GM12878 (cell line): ENCODE data around the gene THAP4. TPM values are rescaled to one million over a fixed set of nuclear protein-coding genes. Genes with fewer than 3 reads are reported as not detected.
A peak's percentile ranks its signal among the peaks of the same experiment; 100 is the strongest.

Experiments used
- ATAC-seq: fragments of 200-7000 bp; cut with Tn5 transposase; 3 replicates; pipeline ENCODE4 v1.9.1; 2020; ENCODE audit warnings: mild to moderate bottlenecking, moderate library complexity
- BruUV-seq: library from RNA; stranded (reverse); fragments of 400-500 nt; replicated peaks from 2 replicates; lab custom pipeline; 2021; lab: Mats Ljungman, UMichigan
- CTCF ChIA-PET: fragments of 300-600 bp; sonication (Branson Sonifier 250); formaldehyde crosslinking; extraction: SDS; loops from one replicate; lab custom pipeline; 2021; ENCODE audit warnings: inconsistent platforms; lab: Yijun Ruan, JAX
- POLR2A ChIA-PET: fragments of 350-600 bp; formaldehyde crosslinking; extraction: SDS; loops from one replicate; lab custom pipeline; 2021; ENCODE audit warnings: inconsistent platforms; lab: Charles Lee
- RAD21 ChIA-PET: fragments of 300-600 bp; sonication (Branson Sonifier 250); formaldehyde crosslinking; loops from one replicate; lab custom pipeline; 2023; ENCODE audit warnings: antibody characterized with exemption; ENCODE audit not compliant: unreplicated experiment; lab: Charles Lee
- SMC1A ChIA-PET: fragments of 300-600 bp; sonication (Branson Sonifier 250); formaldehyde crosslinking; loops from one replicate; lab custom pipeline; 2023; ENCODE audit not compliant: unreplicated experiment, uncharacterized antibody; lab: Charles Lee
- DNase-seq: peaks from one replicate; pipeline ENCODE4 v3.0.0-alpha.2; 2011; ENCODE audit warnings: low read depth, low spot score
- FAIRE-seq: peaks from 3 replicates; lab custom pipeline; 2011; peaks lifted over from hg19 to GRCh38; lab: Jason Lieb, UNC
- H2AFZ ChIP-seq: 2 replicates; pipeline ENCODE4 v1.6.0; 2011; ENCODE audit warnings: low read depth, low read length, control low read depth; ENCODE audit not compliant: control insufficient read depth
- H3K27ac ChIP-seq: 2 replicates; pipeline ENCODE4 v1.5.1; 2011; ENCODE audit warnings: control low read depth; ENCODE audit not compliant: control insufficient read depth, insufficient read depth
- H3K27me3 ChIP-seq, 2 experiments: replicated peaks in 1 of 2; 2 replicates each; pipeline versions ENCODE4 v1.6.0 to v1.6.1; 2011; ENCODE audit warnings: low read length in 1 of 2; ENCODE audit not compliant: control insufficient read depth in 2 of 2, insufficient read depth in 2 of 2
- H3K36me3 ChIP-seq, 2 experiments: 2 replicates each; pipeline ENCODE4 v1.5.1; 2011; ENCODE audit warnings: low read length in 1 of 2; ENCODE audit not compliant: control insufficient read depth in 2 of 2, insufficient read depth in 2 of 2
- H3K4me1 ChIP-seq: 2 replicates; pipeline ENCODE4 v1.6.1; 2011; ENCODE audit warnings: mild to moderate bottlenecking, low read length, moderate library complexity, mixed read lengths; ENCODE audit not compliant: control insufficient read depth, insufficient read depth
- H3K4me2 ChIP-seq: 2 replicates; pipeline ENCODE4 v1.6.0; 2011; ENCODE audit warnings: control low read depth; ENCODE audit not compliant: control insufficient read depth, insufficient read depth
- H3K4me3 ChIP-seq: fragments of 200-600 bp; sonication (generic); 2 replicates; pipeline ENCODE4 v1.5.1; 2016
- H3K79me2 ChIP-seq: 2 replicates; pipeline ENCODE4 v1.6.0; 2011; ENCODE audit warnings: low read length; ENCODE audit not compliant: control insufficient read depth, insufficient read depth
- H3K9ac ChIP-seq: 2 replicates; pipeline ENCODE4 v1.8.0; 2011; ENCODE audit warnings: low read length, control low read depth, mixed read lengths; ENCODE audit not compliant: control insufficient read depth, insufficient read depth
- H3K9me3 ChIP-seq: replicated peaks from 3 replicates; pipeline ENCODE4 v1.5.1; 2011; ENCODE audit warnings: mild to moderate bottlenecking, low read length; ENCODE audit not compliant: control insufficient read depth, insufficient read depth
- H4K20me1 ChIP-seq: 2 replicates; pipeline ENCODE4 v1.6.0; 2011; ENCODE audit not compliant: control insufficient read depth, insufficient read depth
- EZH2 ChIP-seq: IDR thresholded peaks from 2 replicates; pipeline ENCODE4 v1.6.1; 2012; ENCODE audit warnings: low read depth, mild to moderate bottlenecking, control low read depth, inconsistent platforms, low read length, borderline replicate concordance; ENCODE audit not compliant: control insufficient read depth
- FOS ChIP-seq: IDR thresholded peaks from 3 replicates; pipeline ENCODE4 v1.6.1; 2011; ENCODE audit warnings: borderline replicate concordance; ENCODE audit not compliant: insufficient read length; ENCODE audit errors: extremely low read depth
- GABPA ChIP-seq: IDR thresholded peaks from 2 replicates; pipeline ENCODE4 v1.6.1; 2014; ENCODE audit warnings: antibody characterized with exemption, low read depth, mild to moderate bottlenecking, inconsistent platforms
- JUND ChIP-seq: IDR thresholded peaks from 2 replicates; pipeline ENCODE4 v1.6.1; 2012; ENCODE audit warnings: low read depth, mild to moderate bottlenecking, low read length, improper control_type of control experiment, moderate library complexity
- POLR2A ChIP-seq: IDR thresholded peaks from 2 replicates; pipeline ENCODE4 v1.6.1; 2011; ENCODE audit warnings: low read depth, mild to moderate bottlenecking, low read length
- RFX5 ChIP-seq: IDR thresholded peaks from 2 replicates; pipeline ENCODE4 v1.6.1; 2011; ENCODE audit warnings: low read depth, low read length, improper control_type of control experiment
- TBL1XR1 ChIP-seq: IDR thresholded peaks from 2 replicates; pipeline ENCODE4 v1.6.1; 2012; ENCODE audit warnings: low read depth, low read length, improper control_type of control experiment
- ZBED1 ChIP-seq: IDR thresholded peaks from 2 replicates; pipeline ENCODE4 v1.6.1; 2016; ENCODE audit warnings: borderline replicate concordance
- ZNF207 ChIP-seq: fragments of 450-650 bp; IDR thresholded peaks from 2 replicates; pipeline ENCODE4 v1.6.1; 2014; ENCODE audit warnings: antibody characterized with exemption, mild to moderate bottlenecking, borderline replicate concordance
- WGBS: methylation state at CpG from one replicate; pipeline ENCODE4 v1.1.6; 2016; ENCODE audit warnings: low lambda C conversion rate; ENCODE audit not compliant: insufficient replicate concordance, insufficient coverage; ENCODE audit errors: missing lambda C conversion rate; 5-methylcytosine and 5-hydroxymethylcytosine counted together
- in situ Hi-C: fragments of 300-500 bp; cut with MboI; formaldehyde crosslinking; loops from 9 replicates; pipeline ENCODE4 v1.14.3; 2018; ENCODE audit warnings: mixed read lengths
- intact Hi-C: fragments of 100-400 bp; cut with micrococcal nuclease; formaldehyde crosslinking; loops from one replicate; pipeline ENCODE4 v1.14.2; 2022; ENCODE audit not compliant: unreplicated experiment
- polyA plus RNA-seq, 11 experiments: library from polyadenylated mRNA; depleted of rRNA in 4 of 11; unstranded in 6 of 11; stranded (reverse) in 5 of 11; fragments of >200 nt; fragmentation: Nextera tagmentation in 4 of 11; fragmentation: Illumina TruSeq in 1 of 11; extraction: Ambion mirVana in 4 of 11; extraction: Trizol in 1 of 11; gene quantifications; 1 replicate in 1 of 11; 2 replicates in 10 of 11; pipeline versions ENCODE4 v1.2.1 to v1.2.3, GENCODE V29; 2011 to 2016; ENCODE audit warnings: inconsistent platforms in 2 of 11, missing spikeins in 2 of 11, low read depth in 1 of 11
- total RNA-seq, 4 experiments: library from RNA; depleted of rRNA in 3 of 4; stranded (reverse); fragments of >200 nt in 3 of 4; fragmentation: Illumina TruSeq in 1 of 4; extraction: Trizol in 1 of 4; gene quantifications; 2 replicates each; pipeline versions ENCODE4 v1.2.1 to v1.2.3, GENCODE V29; 2013 to 2021
- TF ChIP-seq, protein P1 (sequence below): fragments of 450-650 bp; IDR thresholded peaks from 2 replicates; pipeline ENCODE4 v1.6.1; 2017; ENCODE audit warnings: mild to moderate bottlenecking, moderate library complexity

THAP4 gene
- total and polyA plus RNA-seq, 10 of the 15 experiments (the other 5 are each of a cell fraction or from before 2014, with no cell fraction given) = 12.9 to 67.7 (median 44.5) TPM

DNA sequence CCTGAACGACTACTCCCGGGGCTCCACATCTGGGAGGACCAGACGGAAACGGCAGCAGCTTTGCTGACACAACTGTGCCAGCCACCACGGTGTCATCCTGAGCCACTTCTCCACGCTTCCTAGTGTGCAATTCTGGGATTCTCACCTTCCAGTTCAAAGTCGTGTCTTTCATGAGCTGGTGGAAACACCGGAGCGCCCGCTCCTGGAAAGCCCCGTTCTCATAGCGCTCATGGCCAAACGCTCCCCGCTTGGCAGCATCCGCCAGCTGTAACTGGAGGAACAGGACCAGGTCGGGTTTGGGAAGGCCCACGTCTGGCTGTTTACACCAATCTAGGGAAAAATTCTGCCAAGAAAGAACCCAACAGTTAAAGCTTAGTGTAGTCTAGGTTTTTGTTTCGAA lies 41.3 kb upstream of the THAP4 start (continued):
- TF ChIP-seq, protein P1, sequence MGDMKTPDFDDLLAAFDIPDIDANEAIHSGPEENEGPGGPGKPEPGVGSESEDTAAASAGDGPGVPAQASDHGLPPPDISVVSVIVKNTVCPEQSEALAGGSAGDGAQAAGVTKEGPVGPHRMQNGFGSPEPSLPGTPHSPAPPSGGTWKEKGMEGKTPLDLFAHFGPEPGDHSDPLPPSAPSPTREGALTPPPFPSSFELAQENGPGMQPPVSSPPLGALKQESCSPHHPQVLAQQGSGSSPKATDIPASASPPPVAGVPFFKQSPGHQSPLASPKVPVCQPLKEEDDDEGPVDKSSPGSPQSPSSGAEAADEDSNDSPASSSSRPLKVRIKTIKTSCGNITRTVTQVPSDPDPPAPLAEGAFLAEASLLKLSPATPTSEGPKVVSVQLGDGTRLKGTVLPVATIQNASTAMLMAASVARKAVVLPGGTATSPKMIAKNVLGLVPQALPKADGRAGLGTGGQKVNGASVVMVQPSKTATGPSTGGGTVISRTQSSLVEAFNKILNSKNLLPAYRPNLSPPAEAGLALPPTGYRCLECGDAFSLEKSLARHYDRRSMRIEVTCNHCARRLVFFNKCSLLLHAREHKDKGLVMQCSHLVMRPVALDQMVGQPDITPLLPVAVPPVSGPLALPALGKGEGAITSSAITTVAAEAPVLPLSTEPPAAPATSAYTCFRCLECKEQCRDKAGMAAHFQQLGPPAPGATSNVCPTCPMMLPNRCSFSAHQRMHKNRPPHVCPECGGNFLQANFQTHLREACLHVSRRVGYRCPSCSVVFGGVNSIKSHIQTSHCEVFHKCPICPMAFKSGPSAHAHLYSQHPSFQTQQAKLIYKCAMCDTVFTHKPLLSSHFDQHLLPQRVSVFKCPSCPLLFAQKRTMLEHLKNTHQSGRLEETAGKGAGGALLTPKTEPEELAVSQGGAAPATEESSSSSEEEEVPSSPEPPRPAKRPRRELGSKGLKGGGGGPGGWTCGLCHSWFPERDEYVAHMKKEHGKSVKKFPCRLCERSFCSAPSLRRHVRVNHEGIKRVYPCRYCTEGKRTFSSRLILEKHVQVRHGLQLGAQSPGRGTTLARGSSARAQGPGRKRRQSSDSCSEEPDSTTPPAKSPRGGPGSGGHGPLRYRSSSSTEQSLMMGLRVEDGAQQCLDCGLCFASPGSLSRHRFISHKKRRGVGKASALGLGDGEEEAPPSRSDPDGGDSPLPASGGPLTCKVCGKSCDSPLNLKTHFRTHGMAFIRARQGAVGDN = no peak
- TF ChIP-seq ZBED1 (no peak), JUND (no peak), GABPA (no peak), EZH2 (no peak)

- H2AFZ ChIP-seq = no peak overlapping the region
- no peak for TF ChIP-seq RFX5
- TF ChIP-seq FOS = no peak
- peak; percentile 53 for TF ChIP-seq POLR2A
- no peak for TF ChIP-seq TBL1XR1
- no peak for TF ChIP-seq ZNF207
- ChIA-PET POLR2A (no interaction called here), RAD21 (no interaction called here), SMC1A (no interaction called here), CTCF (no interaction called here)
- H3K4me3 ChIP-seq = no peak overlapping the region
- no peak for DNase-seq
- H3K9ac ChIP-seq = no peak overlapping the region
- H3K27ac ChIP-seq = no peak overlapping the region
- no peaks in the 10 kb centered on the region for H4K20me1 ChIP-seq
- no peaks in the 10 kb centered on the region for H3K79me2 ChIP-seq
- 90% methylated on average over 23 of the region's 24 CpGs for WGBS
- peaks cover 4 to 12% of the 10 kb centered on the region in 2 experiments; a peak in 3 of 4 replicates for H3K36me3 ChIP-seq
- H3K27me3 ChIP-seq = no peaks in the 10 kb centered on the region
- no peak for FAIRE-seq
- no peaks in the 10 kb centered on the region for H3K9me3 ChIP-seq
- H3K4me1 ChIP-seq = no peaks in the 10 kb centered on the region
- no peak for ATAC-seq
- no peak overlapping the region for H3K4me2 ChIP-seq
- intact Hi-C loops = no loop called here
- in situ Hi-C loops = no loop called here
- no TSS peak for BruUV-seq
Measured at GRCh38 chr2:241677392-241677791, 40.4 kb upstream of the THAP4 start.
